Measurements from ENCODE around the gene LDLRAD4.

- TF ChIP-seq CTCF (IDR thresholded peaks at IDR 0.05) = no peak
- no peak for TF ChIP-seq POLR2AphosphoS5 (IDR thresholded peaks at IDR 0.05)
- TF ChIP-seq POLR2A (IDR thresholded peaks at IDR 0.05) = no peak
- TF ChIP-seq EP300 (IDR thresholded peaks at IDR 0.05) = no peak
These were observed 402.9 kb downstream of the LDLRAD4 start for GRCh38 chr18:13621446-13621849.

Measured in stomach (tissue), 4 donors.